Peyer's patch (tissue), 4 donors: ENCODE results near the gene PTRHD1. TPM values are rescaled to one million over a fixed set of nuclear protein-coding genes. Genes with fewer than 3 reads are reported as not detected.

ENCODE experiments used
- DNase-seq, 3 donors: peaks; one replicate each; pipeline ENCODE4 v3.0.0-alpha.2; 2017 to 2019
- H3K27ac ChIP-seq, 4 donors: fragments of 200-600 bp; sonication (generic); one replicate each; pipeline ENCODE4 v1.5.1; 2016 to 2019
- H3K27me3 ChIP-seq, 2 donors: fragments of 200-600 bp; sonication (generic); one replicate each; pipeline ENCODE4 v1.5.1; 2019
- H3K36me3 ChIP-seq, 3 donors: fragments of 200-600 bp; sonication (generic); one replicate each; pipeline ENCODE4 v1.5.1; 2016 to 2019
- H3K4me1 ChIP-seq, 4 donors: fragments of 200-600 bp; sonication (generic); one replicate each; pipeline ENCODE4 v1.5.1; 2016 to 2019
- H3K4me3 ChIP-seq, 4 donors: fragments of 200-600 bp; sonication (generic); 1 replicate in 3 of 4; 2 replicates in 1 of 4; pipeline ENCODE4 v1.5.1; 2016 to 2019; ENCODE audit warnings: mild to moderate bottlenecking in 1 of 4
- H3K9me3 ChIP-seq, 4 donors: fragments of 200-600 bp; sonication (generic); one replicate each; pipeline ENCODE4 v1.5.1; 2016 to 2019; ENCODE audit warnings: mild to moderate bottlenecking in 1 of 4
- POLR2A ChIP-seq, 2 donors: fragments of 450-650 bp; IDR thresholded peaks; one replicate each; pipeline ENCODE4 v1.5.1; 2017; ENCODE audit warnings: antibody characterized with exemption in 2 of 2, mild to moderate bottlenecking in 2 of 2, moderate library complexity in 2 of 2
- total RNA-seq, 4 donors: library from RNA; depleted of rRNA; stranded (reverse); fragments of >200 nt; gene quantifications; one replicate each; pipeline ENCODE4 v1.1.0, GENCODE V29; 2016
- TF ChIP-seq, protein P1 (sequence below), 6 experiments: fragments of 450-650 bp in 4 of 6; fragments of 200-600 bp in 2 of 6; sonication (generic) in 1 of 6; IDR thresholded peaks; one replicate each; pipeline ENCODE4 v1.5.1; 2017 to 2019; ENCODE audit warnings: antibody characterized with exemption in 6 of 6, mild to moderate bottlenecking in 3 of 6, moderate library complexity in 1 of 6

PTRHD1 gene
- total RNA-seq, 4 donors from 2014 or later = 19.9 to 38.7 (median 21.2) TPM

DNA sequence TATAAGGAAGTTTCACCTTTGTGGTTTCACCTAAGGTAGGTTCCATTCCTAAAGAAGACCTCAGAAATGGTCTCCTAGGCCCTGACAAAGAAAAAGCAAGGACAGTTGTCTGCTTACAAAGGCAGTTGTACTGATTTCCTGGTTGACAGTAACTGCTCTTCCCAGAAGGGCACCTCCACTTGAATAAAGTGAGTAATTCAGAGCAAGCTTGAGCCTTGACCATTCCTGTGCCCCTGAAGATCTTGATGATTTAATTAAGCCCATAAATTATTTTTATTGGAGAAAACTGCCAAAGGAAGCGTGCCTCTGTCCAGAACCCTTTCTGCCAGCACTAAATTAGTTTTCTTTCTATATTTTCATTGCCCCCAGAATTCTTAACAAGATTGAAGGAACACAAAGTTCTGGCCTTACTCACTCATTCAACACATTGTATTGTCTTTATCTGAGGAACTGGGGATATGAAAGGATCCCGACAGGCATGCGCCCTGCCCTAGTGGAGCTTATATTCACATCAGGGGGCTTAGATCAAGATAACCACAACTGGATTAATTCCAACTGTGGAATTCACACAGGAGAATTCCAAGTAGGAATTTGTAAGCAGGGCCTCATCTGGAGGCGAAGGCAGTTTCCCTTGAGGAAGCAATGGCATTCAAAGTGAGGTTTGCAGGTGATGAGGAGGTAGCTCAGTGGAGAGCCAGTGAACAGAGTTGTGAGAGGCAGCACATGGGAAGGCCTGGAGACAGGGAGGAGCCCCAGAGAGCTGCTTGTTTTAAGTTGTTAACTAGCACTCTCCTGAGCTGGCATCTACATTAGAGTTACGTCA, 21.2 kb downstream of the PTRHD1 start:
- Histone ChIP-seq H3K4me1 (no peaks in the 10 kb centered on the region), H3K9me3 (no peaks in the 10 kb centered on the region), H3K36me3 (peaks cover 0 to 21% (median 0%) of the 10 kb centered on the region in 3 donors), H3K27me3 (no peaks in the 10 kb centered on the region), H3K4me3 (no peak overlapping the region), H3K27ac (no peak overlapping the region)
- no peak for DNase-seq
- TF ChIP-seq, protein P1, sequence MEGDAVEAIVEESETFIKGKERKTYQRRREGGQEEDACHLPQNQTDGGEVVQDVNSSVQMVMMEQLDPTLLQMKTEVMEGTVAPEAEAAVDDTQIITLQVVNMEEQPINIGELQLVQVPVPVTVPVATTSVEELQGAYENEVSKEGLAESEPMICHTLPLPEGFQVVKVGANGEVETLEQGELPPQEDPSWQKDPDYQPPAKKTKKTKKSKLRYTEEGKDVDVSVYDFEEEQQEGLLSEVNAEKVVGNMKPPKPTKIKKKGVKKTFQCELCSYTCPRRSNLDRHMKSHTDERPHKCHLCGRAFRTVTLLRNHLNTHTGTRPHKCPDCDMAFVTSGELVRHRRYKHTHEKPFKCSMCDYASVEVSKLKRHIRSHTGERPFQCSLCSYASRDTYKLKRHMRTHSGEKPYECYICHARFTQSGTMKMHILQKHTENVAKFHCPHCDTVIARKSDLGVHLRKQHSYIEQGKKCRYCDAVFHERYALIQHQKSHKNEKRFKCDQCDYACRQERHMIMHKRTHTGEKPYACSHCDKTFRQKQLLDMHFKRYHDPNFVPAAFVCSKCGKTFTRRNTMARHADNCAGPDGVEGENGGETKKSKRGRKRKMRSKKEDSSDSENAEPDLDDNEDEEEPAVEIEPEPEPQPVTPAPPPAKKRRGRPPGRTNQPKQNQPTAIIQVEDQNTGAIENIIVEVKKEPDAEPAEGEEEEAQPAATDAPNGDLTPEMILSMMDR (IDR thresholded peaks at IDR 0.05) = no peak
- no peak for TF ChIP-seq POLR2A (IDR thresholded peaks at IDR 0.05)

DNA sequence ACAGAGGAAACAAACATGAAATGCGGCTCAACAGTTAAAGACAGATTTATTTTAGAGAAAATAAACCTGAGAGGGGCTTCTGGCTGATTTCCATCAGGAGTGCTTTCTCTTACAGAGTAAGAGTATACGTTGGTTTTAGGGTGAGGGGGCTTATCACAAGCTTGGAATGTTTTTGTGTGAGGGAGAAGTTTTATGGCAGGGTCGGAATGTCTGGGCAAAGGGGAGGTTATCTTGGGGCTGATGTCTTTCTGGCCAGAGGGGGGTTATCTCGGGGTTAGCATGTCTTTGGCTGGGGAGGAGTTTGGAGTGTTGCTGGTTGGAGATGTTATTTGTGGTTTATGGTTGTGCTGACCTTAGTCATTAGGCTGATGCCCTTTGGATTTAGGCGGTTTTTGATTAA, 22.1 kb downstream of the PTRHD1 start:
- H3K27me3 ChIP-seq = no peaks in the 10 kb centered on the region
- no peaks in the 10 kb centered on the region for H3K9me3 ChIP-seq
- H3K4me1 ChIP-seq = no peaks in the 10 kb centered on the region
- peaks cover 0 to 21% (median 0%) of the 10 kb centered on the region in 3 donors for H3K36me3 ChIP-seq
- no peak overlapping the region for H3K4me3 ChIP-seq
- DNase-seq = no peak
- H3K27ac ChIP-seq = no peak overlapping the region
- TF ChIP-seq POLR2A (IDR thresholded peaks at IDR 0.05) = no peak
- TF ChIP-seq, protein P1 (IDR thresholded peaks at IDR 0.05) = no peak

DNA sequence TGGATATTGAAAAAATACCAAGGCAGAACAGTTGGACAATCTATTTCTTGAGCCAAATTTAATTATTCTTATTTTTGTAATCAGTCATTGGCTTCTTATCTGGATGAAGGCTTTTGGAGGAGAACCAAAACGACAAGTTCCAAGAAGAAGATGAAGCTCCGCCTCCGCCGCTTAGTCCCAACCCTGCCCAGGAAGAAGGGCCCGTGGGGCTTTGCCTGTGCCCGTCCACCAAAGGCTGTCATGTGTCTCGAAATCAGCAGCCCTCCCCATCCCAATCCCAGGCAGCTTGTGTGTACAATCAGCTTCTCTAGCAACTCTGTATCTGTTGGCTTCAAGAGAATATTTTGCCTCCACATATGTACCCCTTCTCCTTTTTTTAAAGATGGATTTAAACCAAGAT, 24.6 kb downstream of the PTRHD1 start:
- Histone ChIP-seq H3K36me3 (peaks cover 0 to 40% (median 0%) of the 10 kb centered on the region in 3 donors), H3K27ac (no peak overlapping the region), H3K4me1 (no peaks in the 10 kb centered on the region), H3K4me3 (no peak overlapping the region), H3K27me3 (no peaks in the 10 kb centered on the region), H3K9me3 (no peaks in the 10 kb centered on the region)
- no peak for DNase-seq
- TF ChIP-seq POLR2A (IDR thresholded peaks at IDR 0.05) = no peak
- TF ChIP-seq, protein P1 (IDR thresholded peaks at IDR 0.05) = no peak

DNA sequence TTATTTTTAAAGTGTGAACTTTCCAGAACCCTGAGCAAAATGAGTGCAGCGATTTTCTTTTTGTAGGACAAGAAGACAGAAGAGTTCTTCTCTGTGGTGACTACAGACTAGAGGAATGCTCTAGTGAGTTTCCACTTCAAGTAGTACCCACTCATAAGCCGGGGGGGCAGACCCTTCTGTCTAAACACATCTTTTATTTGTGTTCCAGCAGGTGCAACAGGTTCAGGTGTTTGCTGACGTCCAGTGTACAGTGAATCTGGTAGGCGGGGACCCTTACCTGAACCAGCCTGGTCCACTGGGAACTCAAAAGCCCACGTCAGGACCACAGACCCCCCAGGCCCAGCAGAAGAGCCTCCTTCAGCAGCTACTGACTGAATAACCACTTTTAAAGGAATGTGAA, 25.2 kb downstream of the PTRHD1 start:
- no peak for DNase-seq
- Histone ChIP-seq H3K36me3 (peaks cover 0 to 44% (median 0%) of the 10 kb centered on the region in 3 donors), H3K27me3 (no peaks in the 10 kb centered on the region), H3K4me3 (no peak overlapping the region), H3K4me1 (no peaks in the 10 kb centered on the region), H3K9me3 (no peaks in the 10 kb centered on the region), H3K27ac (no peak overlapping the region)
- TF ChIP-seq POLR2A (IDR thresholded peaks at IDR 0.05) = no peak
- TF ChIP-seq, protein P1 (IDR thresholded peaks at IDR 0.05) = no peak

DNA sequence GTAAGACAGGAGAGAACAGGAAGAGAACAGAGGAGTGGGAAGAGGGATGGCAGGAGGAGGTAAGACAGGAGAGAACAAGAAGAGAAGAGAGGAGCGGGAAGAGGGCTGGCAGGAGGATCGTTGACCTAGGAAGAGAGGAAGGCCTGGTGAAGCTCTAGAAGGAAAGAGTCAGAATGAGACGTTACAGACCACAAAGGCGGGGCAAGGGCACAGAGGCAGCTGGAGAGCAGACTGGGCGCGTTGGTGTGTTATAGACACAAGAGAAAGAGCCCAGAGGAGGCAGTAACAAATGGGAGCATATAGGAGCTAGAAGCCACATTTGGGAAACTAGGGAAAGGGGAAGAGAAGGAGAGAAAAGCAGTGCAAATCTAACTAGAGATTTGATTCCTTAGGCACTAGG, 26.6 kb downstream of the PTRHD1 start:
- no peak for TF ChIP-seq POLR2A (IDR thresholded peaks at IDR 0.05)
- TF ChIP-seq, protein P1 (IDR thresholded peaks at IDR 0.05) = no peak
- H3K9me3 ChIP-seq = no peaks in the 10 kb centered on the region
- no peak overlapping the region for H3K27ac ChIP-seq
- peaks cover 0 to 58% (median 0%) of the 10 kb centered on the region in 3 donors for H3K36me3 ChIP-seq
- H3K27me3 ChIP-seq = no peaks in the 10 kb centered on the region
- no peak overlapping the region for H3K4me3 ChIP-seq
- no peak for DNase-seq
- H3K4me1 ChIP-seq = no peaks in the 10 kb centered on the region
